ENCODE data around the gene ATXN1.
"Not testable (repeated sequence)": the region's sequence is repeated elsewhere in the genome, so short reads cannot be mapped to it uniquely, and the experiment has no call there.

Gene ATXN1

GRCh38 chr6:16263464-16264099 lies 497.7 kb downstream of the ATXN1 start:
- DNase-seq, result not testable (repeated sequence)

DNA sequence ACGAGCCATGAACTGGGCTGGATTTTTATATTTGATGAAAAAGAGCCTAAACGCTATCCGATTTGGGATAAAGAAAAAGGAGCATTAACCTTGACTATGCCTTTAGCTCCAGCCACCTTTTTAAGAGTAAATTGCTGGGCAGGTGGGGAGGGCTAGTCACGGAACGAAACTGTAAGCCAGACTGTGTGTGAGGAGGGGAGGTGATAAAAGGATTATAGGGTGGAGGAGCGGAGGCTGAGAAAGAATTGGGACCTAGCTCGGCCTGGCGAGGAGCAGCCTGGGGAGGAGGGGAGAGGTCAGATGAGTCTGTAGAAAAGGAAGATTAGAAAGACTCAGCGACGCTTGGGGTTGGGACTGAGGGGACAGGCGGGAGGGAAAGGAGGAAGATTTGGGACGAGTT lies 498.5 kb downstream of the ATXN1 start:
- not testable (repeated sequence) for DNase-seq

DNA sequence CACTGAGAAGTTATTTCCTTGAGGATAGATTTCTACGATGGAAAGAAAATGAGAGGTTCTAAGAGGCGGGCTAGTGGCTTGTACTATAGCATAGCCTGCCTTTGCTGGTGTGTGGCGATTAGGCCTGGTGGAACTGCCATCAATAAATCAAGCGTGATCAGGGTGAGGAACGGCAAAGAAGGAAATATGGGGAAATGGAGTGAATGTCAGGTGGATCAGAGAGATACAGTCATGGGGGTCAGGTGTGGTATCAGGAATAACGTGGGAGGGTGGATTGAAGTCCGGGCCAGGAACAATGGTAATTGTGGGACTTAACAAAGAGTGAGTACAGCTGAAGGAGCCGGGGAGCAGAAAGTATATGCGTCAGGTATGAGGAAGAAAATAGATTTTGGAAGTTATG lies 500.7 kb downstream of the ATXN1 start:
- DNase-seq, result not testable (repeated sequence)

DNA sequence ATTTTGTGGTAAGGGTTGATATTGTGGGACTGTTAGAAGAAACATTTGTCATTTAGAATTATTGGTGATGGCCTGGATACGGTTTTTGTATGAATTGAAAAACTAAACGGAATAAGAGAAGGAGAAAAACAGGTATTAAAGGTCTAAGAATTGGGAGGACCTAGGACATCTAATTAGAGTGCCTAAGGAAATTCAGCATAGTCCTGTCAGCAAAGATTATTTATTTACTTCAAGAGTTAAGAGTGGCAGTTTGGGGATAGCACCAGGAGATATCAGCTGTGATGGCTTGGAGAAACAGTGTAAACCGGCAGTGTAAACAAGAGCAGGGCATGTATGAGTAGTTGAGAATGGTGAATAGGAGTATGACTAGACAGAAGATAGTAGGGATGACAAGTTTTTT lies 501.7 kb downstream of the ATXN1 start:
- DNase-seq, result not testable (repeated sequence)

DNA sequence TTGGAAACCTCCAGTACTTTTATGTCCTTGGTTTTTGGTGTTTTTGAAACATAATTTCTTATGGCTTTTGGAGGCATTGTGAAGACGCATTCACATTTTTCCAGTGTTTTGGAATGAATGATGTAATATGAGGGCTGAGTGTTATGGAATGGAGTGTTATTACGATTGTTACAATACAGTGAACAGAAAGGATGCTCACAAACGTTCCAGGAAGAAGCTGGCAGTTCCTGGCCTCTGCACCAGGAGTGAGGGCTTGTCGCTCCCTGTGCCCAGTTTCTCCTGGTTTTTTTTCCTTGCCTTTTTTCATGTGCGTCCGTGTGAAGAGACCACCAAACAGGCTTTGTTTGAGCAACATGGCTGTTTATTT lies 502.6 kb downstream of the ATXN1 start:
- DNase-seq, result no peak

DNA sequence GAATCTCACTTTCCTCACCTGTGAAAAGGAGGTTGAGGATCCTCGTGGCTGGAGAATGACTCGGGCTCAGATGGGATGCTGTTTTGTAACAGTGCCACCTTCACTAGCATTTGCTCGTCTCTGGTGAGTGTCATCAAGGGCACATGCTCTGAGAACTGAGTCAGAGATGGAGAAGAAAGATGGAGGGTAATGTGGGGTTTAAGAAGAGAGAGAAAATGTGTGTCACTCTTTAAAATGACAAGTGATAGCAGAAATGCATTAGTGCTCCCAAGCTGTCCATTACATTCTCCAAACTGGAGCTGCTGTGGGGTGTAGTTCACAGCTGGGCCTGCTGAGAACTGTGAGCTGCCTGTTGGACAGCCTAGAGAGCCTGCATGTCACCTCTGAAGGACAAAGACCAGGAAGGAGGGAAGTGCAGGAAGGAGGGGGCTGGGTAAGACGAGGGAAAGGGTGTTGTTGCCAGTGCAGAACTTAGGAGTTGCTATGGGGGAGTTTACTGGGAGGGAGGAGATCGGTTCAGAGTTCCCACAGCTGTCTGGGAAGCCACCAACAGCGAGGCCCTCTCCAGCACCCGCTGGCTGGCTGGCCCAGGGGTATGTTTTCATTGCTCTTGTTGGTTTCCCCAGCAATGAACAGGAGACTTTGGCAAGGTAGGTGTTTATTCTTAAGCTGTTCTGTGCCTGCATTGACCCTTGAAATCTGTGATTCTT lies 503.1 kb downstream of the ATXN1 start:
- DNase-seq, result no peak

- DNase-seq, result peak in 1 of 3 experiments; percentile 7
These were observed 504.5 kb downstream of the ATXN1 start for GRCh38 chr6:16256781-16257180.

DNA sequence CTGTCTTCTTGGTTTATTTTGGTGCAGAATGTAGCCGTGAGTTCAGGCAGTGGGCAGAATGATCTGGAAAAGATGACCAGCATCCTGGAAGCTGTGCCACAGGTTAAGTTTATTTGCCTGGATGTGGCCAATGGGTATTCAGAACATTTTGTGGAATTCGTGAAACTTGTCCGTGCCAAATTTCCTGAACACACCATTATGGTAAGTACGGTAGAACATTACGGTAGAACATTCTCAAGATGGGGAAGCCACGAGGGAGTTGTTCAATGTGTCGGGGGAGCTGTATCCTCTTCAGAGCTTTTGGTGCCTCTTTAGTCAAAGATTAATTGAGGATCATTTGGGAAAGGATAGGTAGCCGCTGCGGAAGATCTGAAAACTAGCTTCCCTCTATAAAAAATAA lies 506.7 kb downstream of the ATXN1 start:
- DNase-seq, result no peak

DNA sequence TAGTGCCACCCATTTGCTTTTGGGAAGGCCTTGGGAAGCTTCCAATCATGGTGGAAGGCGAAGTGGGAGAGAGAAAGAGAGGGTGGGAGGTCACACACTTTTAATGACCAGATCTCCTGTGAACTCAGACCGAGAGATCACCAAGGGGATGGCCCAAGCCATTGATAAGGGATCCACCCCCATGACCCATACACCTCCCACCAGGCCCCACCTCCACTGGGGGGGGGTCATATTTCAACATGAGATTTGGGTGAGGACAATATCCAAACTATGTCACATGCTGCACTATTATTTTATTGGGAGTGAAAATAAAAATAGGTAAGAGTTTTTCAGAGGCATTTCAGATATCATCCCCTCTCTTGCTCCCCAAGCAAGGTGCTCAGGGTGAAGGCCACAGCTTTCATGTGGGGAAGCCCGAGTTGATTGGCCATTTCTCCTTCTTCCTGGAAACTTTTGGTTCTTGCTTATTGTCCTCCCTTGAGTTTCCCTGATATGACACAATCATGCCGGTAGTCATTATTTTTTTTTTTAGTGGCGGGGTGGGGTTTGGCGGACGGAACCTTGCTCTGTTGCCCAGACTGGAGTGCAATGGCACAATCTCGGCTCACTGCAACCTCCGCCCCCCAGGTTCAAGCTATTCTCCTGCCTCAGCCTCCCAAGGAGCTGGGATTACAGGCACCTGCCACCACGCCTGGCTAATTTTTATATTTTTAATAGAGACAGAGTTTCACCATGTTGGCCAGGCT lies 507.7 kb downstream of the ATXN1 start:
- DNase-seq, result no peak

DNA sequence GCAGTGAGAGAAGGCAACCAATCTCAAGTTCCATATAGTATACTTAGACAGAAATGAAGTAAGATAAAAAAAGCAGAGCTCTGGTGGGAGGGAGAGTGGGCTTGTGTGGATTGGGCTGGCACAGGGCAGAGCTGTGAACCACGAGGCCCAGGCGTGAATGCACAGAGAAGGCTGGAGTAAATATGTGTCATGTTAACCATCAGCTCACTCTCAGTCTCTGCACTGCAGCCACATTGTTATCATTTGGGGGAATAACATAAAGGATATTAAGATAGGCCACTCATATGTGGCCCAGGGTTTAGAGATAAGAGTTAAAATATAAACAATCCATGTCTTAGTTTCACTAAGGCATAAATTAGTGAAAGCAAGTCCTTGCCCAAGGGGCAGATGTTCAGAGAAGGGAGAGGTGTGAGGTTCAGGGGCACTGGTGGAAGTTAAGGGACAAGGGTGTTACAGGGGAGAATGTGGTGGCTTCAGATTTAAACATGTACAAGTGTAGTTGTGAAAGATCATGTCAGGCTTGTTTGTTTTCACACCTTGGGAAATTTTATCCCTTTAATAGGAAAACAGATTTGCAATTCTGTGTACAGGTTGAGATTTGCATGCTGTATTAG lies 508.5 kb downstream of the ATXN1 start:
- DNase-seq, result no peak

DNA sequence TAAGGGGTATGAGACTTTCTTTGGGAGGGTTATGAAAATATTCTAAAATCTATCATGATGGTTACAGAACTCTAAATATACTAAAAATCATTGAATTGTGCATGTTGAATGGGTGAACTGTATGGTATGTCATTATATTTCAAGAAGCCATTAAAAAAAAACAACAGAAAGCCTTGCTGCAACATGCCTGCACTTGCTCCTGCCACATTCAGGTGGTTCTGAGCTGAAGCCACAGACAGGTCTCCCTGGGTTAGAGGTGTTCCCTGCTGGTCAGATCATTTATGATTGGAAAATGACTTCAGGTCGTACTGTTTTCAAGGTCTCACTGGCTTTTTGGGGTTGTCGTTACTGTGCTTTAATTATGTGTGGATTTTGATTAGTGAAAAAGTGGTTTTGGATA lies 509.6 kb downstream of the ATXN1 start:
- DNase-seq, result peak in 1 of 3 experiments; percentile 6

DNA sequence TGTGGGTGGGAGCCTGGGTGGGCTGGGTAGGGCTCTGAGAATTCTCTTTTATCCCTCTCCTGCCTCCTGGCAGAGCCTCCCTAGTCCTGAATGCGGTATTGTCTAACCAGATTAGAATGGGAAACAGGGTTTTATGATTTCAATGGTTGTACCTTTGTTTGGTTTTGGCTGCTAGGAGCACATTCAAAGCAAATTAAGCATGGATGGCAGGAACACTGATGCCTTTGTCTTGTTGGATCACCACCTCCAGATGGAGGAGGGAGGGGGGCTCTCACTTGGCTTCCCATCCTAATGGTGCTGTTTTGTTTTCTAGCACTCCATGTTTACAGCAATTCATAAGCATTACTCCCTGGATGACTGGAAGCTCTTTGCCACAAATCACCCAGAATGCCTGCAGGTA lies 511.3 kb downstream of the ATXN1 start:
- DNase-seq, result peak; percentile 32 to 70 (median 53)
